MCF 10A (cell line): ENCODE results near the gene SLC15A1. TPM values are rescaled to one million over a fixed set of nuclear protein-coding genes. Genes with fewer than 3 reads are reported as not detected.

Source experiments
- BruUV-seq: library from RNA; stranded (reverse); fragments of 400-500 nt; replicated peaks from 2 replicates; lab custom pipeline; 2021; lab: Mats Ljungman, UMichigan
- CTCF ChIA-PET: fragments of 300-600 bp; sonication (Branson Sonifier 250); formaldehyde crosslinking; extraction: SDS; loops from one replicate; lab custom pipeline; 2021; ENCODE audit warnings: antibody characterized with exemption, inconsistent platforms; lab: Yijun Ruan, JAX
- POLR2A ChIA-PET: fragments of 300-600, 350-650 bp; sonication (Branson Sonifier 250); formaldehyde crosslinking; extraction: SDS; loops from one replicate; lab custom pipeline; 2020; ENCODE audit warnings: antibody characterized with exemption, inconsistent platforms; lab: Yijun Ruan, JAX
- DNase-seq: peaks from one replicate; pipeline ENCODE4 v3.0.0-alpha.2; 2018; ENCODE audit not compliant: unreplicated experiment
- H3K27ac Mint-ChIP-seq: one replicate; pipeline ENCODE4 v1.8.0; 2022; ENCODE audit warnings: mild to moderate bottlenecking, low read depth, mixed read lengths; ENCODE audit not compliant: unreplicated experiment
- H3K27me3 Mint-ChIP-seq: one replicate; pipeline ENCODE4 v1.8.0; 2022; ENCODE audit warnings: mixed read lengths; ENCODE audit not compliant: insufficient read depth, unreplicated experiment
- H3K36me3 Mint-ChIP-seq: one replicate; pipeline ENCODE4 v1.8.0; 2022; ENCODE audit warnings: mild to moderate bottlenecking, moderate library complexity, mixed read lengths; ENCODE audit not compliant: insufficient read depth, unreplicated experiment
- H3K4me1 Mint-ChIP-seq: one replicate; pipeline ENCODE4 v1.8.0; 2022; ENCODE audit warnings: mixed read lengths; ENCODE audit not compliant: insufficient read depth, unreplicated experiment
- H3K4me3 Mint-ChIP-seq: one replicate; pipeline ENCODE4 v1.8.0; 2022; ENCODE audit warnings: mild to moderate bottlenecking, moderate library complexity, mixed read lengths; ENCODE audit not compliant: unreplicated experiment
- H3K9me3 Mint-ChIP-seq: one replicate; pipeline ENCODE4 v1.8.0; 2022; ENCODE audit warnings: mixed read lengths; ENCODE audit not compliant: unreplicated experiment
- CTCF ChIP-seq: fragments of 200-600 bp; IDR thresholded peaks from one replicate; pipeline ENCODE4 v1.8.0; 2022; ENCODE audit warnings: antibody characterized with exemption, mild to moderate bottlenecking; ENCODE audit not compliant: unreplicated experiment
- intact Hi-C: fragments of 100-400 bp; cut with micrococcal nuclease; formaldehyde crosslinking; loops from 2 replicates; pipeline ENCODE4 v1.14.1; 2022
- total RNA-seq: library from RNA; stranded (reverse); gene quantifications from 2 replicates; pipeline ENCODE4 v1.2.3, GENCODE V29; 2022

SLC15A1 gene
- total RNA-seq, 1 experiment from 2014 or later, result not detected

GRCh38 chr13:98775844-98776598 lies 23.5 kb upstream of the SLC15A1 start:
- no TSS peak for BruUV-seq
- no peak overlapping the region for H3K27ac Mint-ChIP-seq
- peaks cover 11% of the 10 kb centered on the region for H3K4me1 Mint-ChIP-seq
- DNase-seq, result peak; percentile 73
- ChIA-PET CTCF (interaction anchor here (0.7 kb wide), 1 partner anchor 269 kb away, joined by 3 read pairs; no protein-coding TSS in a partner anchor), POLR2A (no interaction called here)
- H3K27me3 Mint-ChIP-seq, result no peaks in the 10 kb centered on the region
- H3K36me3 Mint-ChIP-seq, result no peaks in the 10 kb centered on the region
- no peak for TF ChIP-seq CTCF
- intact Hi-C loops, result no loop called here
- H3K9me3 Mint-ChIP-seq, result no peaks in the 10 kb centered on the region
- no peak overlapping the region for H3K4me3 Mint-ChIP-seq

GRCh38 chr13:98775386-98775785 lies 22.9 kb upstream of the SLC15A1 start:
- CTCF ChIA-PET, result no interaction called here

GRCh38 chr13:98774776-98775175 lies 22.3 kb upstream of the SLC15A1 start:
- Mint-ChIP-seq H3K4me1 (peaks cover 11% of the 10 kb centered on the region), H3K9me3 (no peaks in the 10 kb centered on the region), H3K36me3 (no peaks in the 10 kb centered on the region), H3K27ac (no peak overlapping the region), H3K4me3 (no peak overlapping the region), H3K27me3 (no peaks in the 10 kb centered on the region)
- ChIA-PET CTCF (no interaction called here), POLR2A (no interaction called here)
- no TSS peak for BruUV-seq
- no peak for TF ChIP-seq CTCF
- no peak for DNase-seq
- intact Hi-C loops, result no loop called here

More at GRCh38 chr13:98775386-98775785, 22.9 kb upstream of the SLC15A1 start:
- no peaks in the 10 kb centered on the region for H3K36me3 Mint-ChIP-seq
- DNase-seq, result no peak
- H3K4me1 Mint-ChIP-seq, result peaks cover 11% of the 10 kb centered on the region
- no TSS peak for BruUV-seq
- TF ChIP-seq CTCF, result no peak
- no peak overlapping the region for H3K4me3 Mint-ChIP-seq
- no peaks in the 10 kb centered on the region for H3K27me3 Mint-ChIP-seq
- no peak overlapping the region for H3K27ac Mint-ChIP-seq
- H3K9me3 Mint-ChIP-seq, result no peaks in the 10 kb centered on the region
- intact Hi-C loops, result no loop called here
- POLR2A ChIA-PET, result no interaction called here

- H3K36me3 Mint-ChIP-seq, result no peaks in the 10 kb centered on the region
- no peaks in the 10 kb centered on the region for H3K9me3 Mint-ChIP-seq
- no peak for DNase-seq
- no TSS peak for BruUV-seq
- no peak overlapping the region for H3K27ac Mint-ChIP-seq
- ChIA-PET POLR2A (no interaction called here), CTCF (interaction anchor here (0.6 to 0.7 kb wide), 2 partner anchors 34 to 1253 kb away, joined by 3 read pairs; no protein-coding TSS in a partner anchor)
- TF ChIP-seq CTCF, result no peak
- no peak overlapping the region for H3K4me3 Mint-ChIP-seq
- intact Hi-C loops, result no loop called here
- no peaks in the 10 kb centered on the region for H3K27me3 Mint-ChIP-seq
- peaks cover 11% of the 10 kb centered on the region for H3K4me1 Mint-ChIP-seq
These were observed 21.4 kb upstream of the SLC15A1 start for GRCh38 chr13:98773921-98774320.
